HepG2 (cell line): ENCODE data around the gene NR1H2.
A peak's percentile ranks its signal among the peaks of the same experiment; 100 is the strongest.

Experiments used
- ETS1 ChIP-seq: sonication (generic); formaldehyde crosslinking; IDR thresholded peaks from 2 replicates; pipeline ENCODE4 v1.4.0; 2020; ENCODE audit warnings: missing genetic modification reagents
- NFIC ChIP-seq: IDR thresholded peaks from 2 replicates; pipeline ENCODE4 v1.6.1; 2012; ENCODE audit warnings: mild to moderate bottlenecking, low read length, inconsistent platforms
- POLR2A ChIP-seq, 2 experiments: IDR thresholded peaks; 2 replicates each; pipeline ENCODE4 v1.6.1; 2011; ENCODE audit warnings: low read depth in 2 of 2, low read length in 2 of 2, mild to moderate bottlenecking in 1 of 2, moderate library complexity in 1 of 2; ENCODE audit not compliant: insufficient read depth in 1 of 2
- PRPF4 ChIP-seq: fragments of 200-400 bp; formaldehyde crosslinking; IDR thresholded peaks from 2 replicates; pipeline ENCODE4 v1.6.1; 2016; ENCODE audit warnings: low read length, low read depth; ENCODE audit not compliant: poor library complexity, severe bottlenecking
- RAD51 ChIP-seq: fragments of 450-650 bp; IDR thresholded peaks from 2 replicates; pipeline ENCODE4 v1.6.1; 2016; ENCODE audit warnings: borderline replicate concordance
- SP2 ChIP-seq: sonication (generic); formaldehyde crosslinking; IDR thresholded peaks from 2 replicates; pipeline ENCODE4 v1.5.1; 2020; ENCODE audit warnings: mild to moderate bottlenecking, missing genetic modification reagents
- ZBTB33 ChIP-seq: sonication (generic); formaldehyde crosslinking; IDR thresholded peaks from 2 replicates; pipeline ENCODE4 v1.4.0; 2020; ENCODE audit warnings: missing genetic modification reagents

- peak in 1 of 2 experiments; percentile 55; a peak in 1 of 4 replicates for TF ChIP-seq POLR2A (IDR thresholded peaks at IDR 0.05; ENCODE audit: insufficient read depth in 1 of 2, low read depth in 2 of 2, low read length in 2 of 2)
- TF ChIP-seq SP2 (CRISPR knock-in tag): no peak
- TF ChIP-seq PRPF4: no peak
- TF ChIP-seq ETS1 (CRISPR knock-in tag): no peak
- peak; percentile 10; the same call in 1 of the 2 replicates for TF ChIP-seq ZBTB33 (CRISPR knock-in tag)
- TF ChIP-seq NFIC: no peak
- TF ChIP-seq RAD51: no peak
Measured at GRCh38 chr19:50349277-50350057, 26.8 kb upstream of the NR1H2 start.
